Thoracic aorta (tissue), 2 donors: ENCODE data around the gene LRCH1. TPM values are rescaled to one million over a fixed set of nuclear protein-coding genes. Genes with fewer than 3 reads are reported as not detected.

ENCODE experiments used
- ATAC-seq: fragments of 150-250 bp; one replicate; pipeline ENCODE4 v1.8.0; 2017; ENCODE audit warnings: low read depth; ENCODE audit not compliant: insufficient number of reproducible peaks, low FRiP score
- DNase-seq: peaks from one replicate; pipeline ENCODE4 v3.0.0-alpha.2; 2020; ENCODE audit warnings: low spot score
- H3K27ac ChIP-seq, 2 donors: fragments of 200-600 bp; sonication (generic); 1 replicate in 1 of 2; 2 replicates in 1 of 2; pipeline ENCODE4 v1.5.1; 2016; ENCODE audit warnings: mild to moderate bottlenecking in 2 of 2, moderate library complexity in 2 of 2
- H3K27me3 ChIP-seq: fragments of 200-600 bp; sonication (generic); replicated peaks from 2 replicates; pipeline ENCODE4 v1.6.0; 2016; ENCODE audit warnings: mild to moderate bottlenecking; ENCODE audit not compliant: insufficient read depth
- H3K36me3 ChIP-seq: fragments of 200-600 bp; sonication (generic); one replicate; pipeline ENCODE4 v1.5.1; 2016
- H3K4me1 ChIP-seq, 2 donors: fragments of 200-600 bp; sonication (generic); 1 replicate in 1 of 2; 2 replicates in 1 of 2; pipeline versions ENCODE4 v1.5.1 to v1.6.0; 2016; ENCODE audit warnings: low read depth in 2 of 2, mild to moderate bottlenecking in 1 of 2; ENCODE audit not compliant: control insufficient read depth in 1 of 2
- H3K4me3 ChIP-seq: fragments of 200-600 bp; sonication (generic); 2 replicates; pipeline ENCODE4 v1.5.1; 2016; ENCODE audit warnings: mild to moderate bottlenecking
- H3K9me3 ChIP-seq: fragments of 200-600 bp; sonication (generic); 2 replicates; pipeline ENCODE4 v1.5.1; 2016
- total RNA-seq, 2 donors: library from RNA; depleted of rRNA; stranded (reverse); fragments of >200 nt; gene quantifications; one replicate each; pipeline versions ENCODE4 v1.1.0 to v1.2.3, GENCODE V29; 2016
- TF ChIP-seq, protein P1 (sequence below): fragments of 200-600 bp; sonication (generic); IDR thresholded peaks from one replicate; pipeline ENCODE4 v1.5.1; 2019; ENCODE audit warnings: antibody characterized with exemption

The LRCH1 gene
- total RNA-seq, 2 donors from 2014 or later, result 29.4 to 38.9 TPM

DNA sequence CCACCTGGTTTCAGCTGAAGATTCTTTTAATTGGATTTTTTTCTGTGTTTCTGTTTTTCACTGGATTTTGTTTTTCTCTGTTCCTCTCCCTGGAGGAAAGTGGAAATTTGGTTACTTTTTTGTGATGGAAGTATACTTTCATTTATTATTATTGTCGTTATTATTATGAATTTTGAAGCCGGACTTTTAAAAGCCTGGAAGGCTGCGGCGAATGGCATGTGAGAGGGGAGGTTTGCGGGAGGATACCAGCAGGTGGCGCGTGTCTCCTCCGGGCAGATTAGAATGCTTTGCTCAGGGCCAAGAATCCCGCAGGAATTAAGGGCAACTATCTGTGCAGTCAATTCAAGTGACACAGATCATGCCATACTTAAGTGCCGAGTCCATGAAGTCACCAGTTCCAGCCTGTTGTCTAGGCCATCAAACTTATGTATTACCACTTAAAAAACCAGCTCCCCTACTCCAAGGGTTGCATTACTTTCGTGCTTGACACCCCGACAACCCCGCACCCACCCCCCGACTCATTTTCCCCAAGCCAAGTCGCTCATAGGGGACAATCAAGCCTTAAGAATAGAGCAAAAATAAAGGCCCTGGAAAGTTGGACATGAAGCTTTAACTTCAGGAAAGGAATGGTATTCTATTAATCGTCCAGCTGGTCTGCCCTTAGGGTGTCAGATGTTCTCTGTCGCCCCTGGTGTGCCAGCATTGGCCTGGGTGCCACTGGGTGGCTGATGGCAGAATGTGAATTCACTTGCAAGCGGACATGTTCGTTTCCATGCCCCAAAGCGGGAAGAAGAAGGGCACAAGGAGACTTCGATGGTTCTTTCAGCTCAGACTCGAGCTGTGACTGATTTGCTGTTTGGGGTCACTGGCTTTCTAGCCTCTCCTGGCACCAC lies 1.3 kb upstream of the LRCH1 start:
- H3K4me1 ChIP-seq, result peaks cover 7 to 26% of the 10 kb centered on the region in 2 donors
- no peaks in the 10 kb centered on the region for H3K9me3 ChIP-seq
- DNase-seq, result peak; percentile 58
- no peak for ATAC-seq
- TF ChIP-seq, protein P1, sequence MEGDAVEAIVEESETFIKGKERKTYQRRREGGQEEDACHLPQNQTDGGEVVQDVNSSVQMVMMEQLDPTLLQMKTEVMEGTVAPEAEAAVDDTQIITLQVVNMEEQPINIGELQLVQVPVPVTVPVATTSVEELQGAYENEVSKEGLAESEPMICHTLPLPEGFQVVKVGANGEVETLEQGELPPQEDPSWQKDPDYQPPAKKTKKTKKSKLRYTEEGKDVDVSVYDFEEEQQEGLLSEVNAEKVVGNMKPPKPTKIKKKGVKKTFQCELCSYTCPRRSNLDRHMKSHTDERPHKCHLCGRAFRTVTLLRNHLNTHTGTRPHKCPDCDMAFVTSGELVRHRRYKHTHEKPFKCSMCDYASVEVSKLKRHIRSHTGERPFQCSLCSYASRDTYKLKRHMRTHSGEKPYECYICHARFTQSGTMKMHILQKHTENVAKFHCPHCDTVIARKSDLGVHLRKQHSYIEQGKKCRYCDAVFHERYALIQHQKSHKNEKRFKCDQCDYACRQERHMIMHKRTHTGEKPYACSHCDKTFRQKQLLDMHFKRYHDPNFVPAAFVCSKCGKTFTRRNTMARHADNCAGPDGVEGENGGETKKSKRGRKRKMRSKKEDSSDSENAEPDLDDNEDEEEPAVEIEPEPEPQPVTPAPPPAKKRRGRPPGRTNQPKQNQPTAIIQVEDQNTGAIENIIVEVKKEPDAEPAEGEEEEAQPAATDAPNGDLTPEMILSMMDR, result peak; percentile 90
- peak overlapping the region in 1 of 2 donors; percentile 82 for H3K27ac ChIP-seq
- H3K27me3 ChIP-seq, result no peaks in the 10 kb centered on the region
- H3K36me3 ChIP-seq, result no peaks in the 10 kb centered on the region
- peak overlapping the region; percentile 78 for H3K4me3 ChIP-seq

DNA sequence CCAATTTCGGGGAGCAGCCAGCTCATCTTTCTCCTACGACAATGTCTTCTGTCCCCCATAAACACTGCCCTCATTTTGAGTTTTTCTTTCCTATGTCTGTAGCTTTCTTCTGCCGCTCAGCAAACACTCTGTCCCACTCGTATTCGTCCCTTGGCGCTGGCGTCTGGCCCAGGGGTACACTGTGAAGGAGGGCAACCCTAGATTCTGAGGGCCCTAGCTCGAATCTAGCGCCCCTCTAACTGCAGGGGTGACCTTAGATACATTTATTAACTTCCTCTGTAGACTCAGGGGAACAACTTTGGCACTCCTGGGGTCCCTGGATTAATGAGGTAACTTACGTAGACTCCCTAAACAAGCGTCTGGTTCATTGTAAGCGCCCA lies 677 bp upstream of the LRCH1 start:
- TF ChIP-seq, protein P1, result no peak
- ATAC-seq (no peak), DNase-seq (no peak)
- Histone ChIP-seq H3K27ac (peak overlapping the region; percentile 72 to 82), H3K9me3 (no peaks in the 10 kb centered on the region), H3K4me1 (peaks cover 7 to 32% of the 10 kb centered on the region in 2 donors), H3K4me3 (peak overlapping the region; percentile 78), H3K27me3 (no peaks in the 10 kb centered on the region), H3K36me3 (no peaks in the 10 kb centered on the region)

- Histone ChIP-seq H3K4me1 (peaks cover 7 to 36% of the 10 kb centered on the region in 2 donors), H3K9me3 (no peaks in the 10 kb centered on the region), H3K36me3 (no peaks in the 10 kb centered on the region), H3K27ac (peak overlapping the region; percentile 82 to 89), H3K4me3 (peak overlapping the region; percentile 78), H3K27me3 (no peaks in the 10 kb centered on the region)
- DNase-seq, result no peak
- TF ChIP-seq, protein P1, result no peak
- ATAC-seq, result no peak
These were observed 533 bp downstream of the LRCH1 start for GRCh38 chr13:46553521-46553885.

- DNase-seq (peak; percentile 28), ATAC-seq (peak; percentile 56)
- Histone ChIP-seq H3K4me1 (peaks cover 10 to 42% of the 10 kb centered on the region in 2 donors), H3K27me3 (no peaks in the 10 kb centered on the region), H3K36me3 (no peaks in the 10 kb centered on the region), H3K27ac (peak overlapping the region; percentile 82 to 89), H3K9me3 (no peaks in the 10 kb centered on the region), H3K4me3 (peak overlapping the region; percentile 78)
- TF ChIP-seq, protein P1, result peak; percentile 50
These were observed 1.2 kb downstream of the LRCH1 start for GRCh38 chr13:46553886-46554858.

GRCh38 chr13:46554951-46555350 lies 2.0 kb downstream of the LRCH1 start:
- no peaks in the 10 kb centered on the region for H3K27me3 ChIP-seq
- peak overlapping the region; percentile 78 for H3K4me3 ChIP-seq
- DNase-seq (no peak), ATAC-seq (no peak)
- TF ChIP-seq, protein P1, result no peak
- no peaks in the 10 kb centered on the region for H3K36me3 ChIP-seq
- no peaks in the 10 kb centered on the region for H3K9me3 ChIP-seq
- H3K4me1 ChIP-seq, result peaks cover 14 to 45% of the 10 kb centered on the region in 2 donors
- peak overlapping the region; percentile 82 to 89 for H3K27ac ChIP-seq
